T-cell (primary cell): Measurements from ENCODE around the gene GRSF1. TPM values are rescaled to one million over a fixed set of nuclear protein-coding genes. Genes with fewer than 3 reads are reported as not detected.
"Not testable (repeated sequence)": the region's sequence is repeated elsewhere in the genome, so short reads cannot be mapped to it uniquely, and the experiment has no call there.

ENCODE experiments used
- ATAC-seq, 4 experiments: fragments of 200-7000 bp in 3 of 4; fragments of 150-1000 bp in 1 of 4; cut with Tn5 transposase; replicated peaks in 1 of 4; 1 replicate in 3 of 4; 2 replicates in 1 of 4; pipeline ENCODE4 v1.10.0; 2021; ENCODE audit warnings: moderate library complexity in 3 of 4, mild to moderate bottlenecking in 2 of 4, moderate number of reproducible peaks in 1 of 4
- CTCF ChIA-PET, 2 donors: fragments of 300-600 bp; sonication (Branson Sonifier 250); formaldehyde crosslinking; loops; one replicate each; lab custom pipeline; 2022; ENCODE audit warnings: antibody characterized with exemption in 2 of 2; lab: Charles Lee
- POLR2A ChIA-PET, 2 donors: fragments of 300-600 bp; sonication (Branson Sonifier 250); formaldehyde crosslinking; loops; one replicate each; lab custom pipeline; 2022; ENCODE audit warnings: antibody characterized with exemption in 2 of 2; lab: Charles Lee
- DNase-seq, 35 experiments: peaks; one replicate each; pipeline versions ENCODE4 v3.0.0 to v3.0.0-alpha.2; 2013 to 2023
- H3K27ac ChIP-seq: one replicate; pipeline ENCODE4 v1.5.1; 2013; ENCODE audit warnings: low read length
- H3K27me3 ChIP-seq, 2 experiments: replicated peaks in 1 of 2; 1 replicate in 1 of 2; 2 replicates in 1 of 2; pipeline versions ENCODE4 v1.6.1 to v1.7.0; 2013; ENCODE audit warnings: low read length in 1 of 2, mixed read lengths in 1 of 2; ENCODE audit not compliant: control insufficient read depth in 2 of 2, insufficient read depth in 2 of 2; ENCODE audit errors: extremely low read depth in 1 of 2
- H3K36me3 ChIP-seq, 2 donors: 1 replicate in 1 of 2; 2 replicates in 1 of 2; pipeline versions ENCODE4 v1.6.1 to v1.7.0; 2013; ENCODE audit warnings: low read length in 1 of 2; ENCODE audit not compliant: control insufficient read depth in 2 of 2, insufficient read depth in 1 of 2; ENCODE audit errors: extremely low read depth in 1 of 2
- H3K4me1 ChIP-seq, 2 experiments: 1 replicate in 1 of 2; 2 replicates in 1 of 2; pipeline versions ENCODE4 v1.6.1 to v1.7.0; 2013; ENCODE audit warnings: low read length in 2 of 2, mixed read lengths in 1 of 2; ENCODE audit not compliant: insufficient read depth in 2 of 2, control insufficient read depth in 1 of 2; ENCODE audit errors: extremely low read depth in 1 of 2
- H3K4me3 ChIP-seq, 2 donors: 1 replicate in 1 of 2; 2 replicates in 1 of 2; pipeline versions ENCODE4 v1.5.1 to v1.7.0; 2013; ENCODE audit warnings: mild to moderate bottlenecking in 2 of 2, low read length in 1 of 2, moderate library complexity in 1 of 2; ENCODE audit not compliant: control insufficient read depth in 1 of 2; ENCODE audit errors: extremely low read depth in 1 of 2
- H3K9me3 ChIP-seq: 2 replicates; pipeline ENCODE4 v1.7.0; 2013
- H3K27ac Mint-ChIP-seq, 2 donors: one replicate each; pipeline ENCODE4 v1.8.0; 2020 to 2021; ENCODE audit warnings: mild to moderate bottlenecking in 2 of 2, mixed read lengths in 2 of 2
- H3K27me3 Mint-ChIP-seq, 2 donors: one replicate each; pipeline ENCODE4 v1.8.0; 2021 to 2022; ENCODE audit warnings: mixed read lengths in 2 of 2
- H3K36me3 Mint-ChIP-seq: one replicate; pipeline ENCODE4 v1.8.0; 2021; ENCODE audit warnings: mixed read lengths
- H3K4me1 Mint-ChIP-seq, 3 donors: one replicate each; pipeline ENCODE4 v1.8.0; 2020 to 2022; ENCODE audit warnings: mixed read lengths in 3 of 3, mild to moderate bottlenecking in 1 of 3
- H3K4me3 Mint-ChIP-seq, 3 donors: one replicate each; pipeline ENCODE4 v1.8.0; 2020 to 2022; ENCODE audit warnings: mild to moderate bottlenecking in 3 of 3, mixed read lengths in 3 of 3, moderate library complexity in 3 of 3
- H3K9me3 Mint-ChIP-seq, 3 donors: one replicate each; pipeline ENCODE4 v1.8.0; 2020 to 2022; ENCODE audit warnings: mixed read lengths in 3 of 3
- WGBS: methylation state at CpG from one replicate; pipeline ENCODE4 v1.1.5; 2013; ENCODE audit warnings: missing lambda C conversion rate; ENCODE audit not compliant: insufficient coverage; 5-methylcytosine and 5-hydroxymethylcytosine counted together
- total RNA-seq, 35 experiments: library from RNA in 6 of 35; stranded (reverse) in 6 of 35; fragments of 120-200 nt in 1 of 35; gene quantifications; one replicate each; pipeline versions ENCODE4 v1.2.1 to v1.2.4 and lab custom pipeline; 2013 to 2026

GRSF1 gene
- total RNA-seq, 5 donors from 2014 or later (not counting 1 experiment from before 2014, with no cell fraction given) = 42.6 to 48.8 (median 44.7) TPM

GRCh38 chr4:70840137-70840536, 447 bp upstream of the GRSF1 start:
- ATAC-seq (peak in 2 of 4 experiments; percentile 2 to 6), DNase-seq (peak in 27 of 35 experiments; percentile 9 to 71 (median 43))
- H3K36me3 ChIP-seq, H3K9me3 ChIP-seq, CTCF ChIA-PET, H3K36me3 Mint-ChIP-seq, H3K27me3 ChIP-seq, H3K27me3 Mint-ChIP-seq, H3K9me3 Mint-ChIP-seq, POLR2A ChIA-PET: not testable (repeated sequence)
- peak overlapping the region in 1 of 2 donors; percentile 11 for H3K4me3 ChIP-seq
- WGBS = 47% methylated on average over 10 of the region's 20 CpGs
- peak overlapping the region; percentile 83 to 84 for H3K27ac Mint-ChIP-seq
- peak overlapping the region; percentile 65 to 93 (median 71) for H3K4me3 Mint-ChIP-seq
- peaks cover 13 to 35% of the 10 kb centered on the region in 2 experiments for H3K4me1 ChIP-seq
- peak overlapping the region; percentile 45 for H3K27ac ChIP-seq
- peaks cover 16 to 43% (median 22%) of the 10 kb centered on the region in 3 donors for H3K4me1 Mint-ChIP-seq

GRCh38 chr4:70838666-70839588, 763 bp downstream of the GRSF1 start:
- H3K4me1 ChIP-seq = peaks cover 13 to 32% of the 10 kb centered on the region in 2 experiments
- no peaks in the 10 kb centered on the region for H3K9me3 ChIP-seq
- H3K27me3 ChIP-seq = no peaks in the 10 kb centered on the region
- no peaks in the 10 kb centered on the region for H3K27me3 Mint-ChIP-seq
- peak overlapping the region; percentile 93 to 97 (median 97) for H3K4me3 Mint-ChIP-seq
- DNase-seq = peak; percentile 34 to 79 (median 59)
- peaks cover 21 to 44% (median 27%) of the 10 kb centered on the region in 3 donors for H3K4me1 Mint-ChIP-seq
- ChIA-PET CTCF (interaction anchor here (0.6 to 1.9 kb wide), 3 partner anchors 104 to 156 kb away, joined by 4 to 10 read pairs (median 7); no protein-coding TSS in a partner anchor), POLR2A (interaction anchor here (0.5 to 0.7 kb wide), 11 partner anchors 10 to 1443 kb away, joined by 3 to 9 read pairs (median 6); no protein-coding TSS in a partner anchor)
- H3K9me3 Mint-ChIP-seq = no peaks in the 10 kb centered on the region
- peak overlapping the region; percentile 74 for H3K27ac ChIP-seq
- peak overlapping the region; percentile 70 to 76 for H3K4me3 ChIP-seq
- peaks cover 13% of the 10 kb centered on the region for H3K36me3 Mint-ChIP-seq
- peaks cover 0 to 11% of the 10 kb centered on the region in 2 donors for H3K36me3 ChIP-seq
- H3K27ac Mint-ChIP-seq = peak overlapping the region; percentile 96 to 97
- peak; percentile 56 to 65 (median 60) for ATAC-seq
- WGBS = under 1% methylated on average over 76 of the region's 80 CpGs

- no peak for DNase-seq
- peak overlapping the region; percentile 93 to 97 (median 97) for H3K4me3 Mint-ChIP-seq
- peak overlapping the region; percentile 74 for H3K27ac ChIP-seq
- no peaks in the 10 kb centered on the region for H3K9me3 ChIP-seq
- peak overlapping the region; percentile 70 to 76 for H3K4me3 ChIP-seq
- peaks cover 0 to 17% of the 10 kb centered on the region in 2 donors for H3K36me3 ChIP-seq
- H3K4me1 ChIP-seq = peaks cover 13 to 32% of the 10 kb centered on the region in 2 experiments
- H3K27ac Mint-ChIP-seq = peak overlapping the region; percentile 96 to 97
- H3K27me3 ChIP-seq = no peaks in the 10 kb centered on the region
- ATAC-seq = no peak
- ChIA-PET POLR2A (interaction anchor here (0.6 to 0.7 kb wide), 4 partner anchors 71 to 1444 kb away, joined by 3 to 10 read pairs (median 8); no protein-coding TSS in a partner anchor), CTCF (interaction anchor here in 1 of 2 donors (1.5 to 1.9 kb wide), 2 partner anchors 103 to 134 kb away, joined by 4 to 10 read pairs; no protein-coding TSS in a partner anchor)
- H3K36me3 Mint-ChIP-seq = peaks cover 18% of the 10 kb centered on the region
- H3K27me3 Mint-ChIP-seq = no peaks in the 10 kb centered on the region
- H3K9me3 Mint-ChIP-seq = no peaks in the 10 kb centered on the region
- no CpG with 5 or more reads among the region's 4 CpGs for WGBS
- peaks cover 28 to 46% (median 30%) of the 10 kb centered on the region in 3 donors for H3K4me1 Mint-ChIP-seq
These were observed 1.5 kb downstream of the GRSF1 start for GRCh38 chr4:70838204-70838603.

- Histone ChIP-seq H3K27me3 (no peaks in the 10 kb centered on the region), H3K27ac (no peak overlapping the region), H3K4me3 (no peak overlapping the region), H3K36me3 (peaks cover 0 to 37% of the 10 kb centered on the region in 2 donors), H3K4me1 (peaks cover 13 to 32% of the 10 kb centered on the region in 2 experiments), H3K9me3 (no peaks in the 10 kb centered on the region)
- CTCF ChIA-PET = interaction anchor here in 1 of 2 donors (0.7 to 1.5 kb wide), 2 partner anchors 8 to 132 kb away, joined by 3 read pairs; no protein-coding TSS in a partner anchor
- no peak for ATAC-seq
- H3K4me3 Mint-ChIP-seq = peak overlapping the region in 2 of 3 donors; percentile 93 to 97
- peaks cover 33% of the 10 kb centered on the region for H3K36me3 Mint-ChIP-seq
- H3K27me3 Mint-ChIP-seq = no peaks in the 10 kb centered on the region
- DNase-seq = no peak
- peaks cover 31 to 44% (median 37%) of the 10 kb centered on the region in 3 donors for H3K4me1 Mint-ChIP-seq
- no CpG with 5 or more reads among the region's 2 CpGs for WGBS
- H3K27ac Mint-ChIP-seq = no peak overlapping the region
- H3K9me3 Mint-ChIP-seq = no peaks in the 10 kb centered on the region
- POLR2A ChIA-PET = interaction anchor here (0.6 kb wide), 2 partner anchors 18 to 160 kb away, joined by 3 read pairs; no protein-coding TSS in a partner anchor
These were observed 3.6 kb downstream of the GRSF1 start for GRCh38 chr4:70836081-70836480.

GRCh38 chr4:70833675-70834074, 6.0 kb downstream of the GRSF1 start:
- Histone ChIP-seq H3K27me3 (no peaks in the 10 kb centered on the region), H3K27ac (no peak overlapping the region), H3K4me1 (peaks cover 13 to 25% of the 10 kb centered on the region in 2 experiments), H3K4me3 (no peak overlapping the region), H3K9me3 (no peaks in the 10 kb centered on the region), H3K36me3 (peaks cover 0 to 55% of the 10 kb centered on the region in 2 donors)
- CTCF ChIA-PET = no interaction called here
- no CpG with 5 or more reads among the region's 1 CpG for WGBS
- Mint-ChIP-seq H3K27ac (no peak overlapping the region), H3K4me1 (peaks cover 31 to 44% (median 37%) of the 10 kb centered on the region in 3 donors), H3K9me3 (no peaks in the 10 kb centered on the region), H3K4me3 (no peak overlapping the region), H3K27me3 (no peaks in the 10 kb centered on the region), H3K36me3 (peaks cover 42% of the 10 kb centered on the region)
- no peak for DNase-seq
- no peak for ATAC-seq
- POLR2A ChIA-PET = no interaction called here

GRCh38 chr4:70831293-70831692, 8.4 kb downstream of the GRSF1 start:
- ChIA-PET CTCF (no interaction called here), POLR2A (no interaction called here)
- Mint-ChIP-seq H3K27me3 (no peaks in the 10 kb centered on the region), H3K4me3 (no peak overlapping the region), H3K4me1 (peaks cover 22 to 24% (median 22%) of the 10 kb centered on the region in 3 donors), H3K9me3 (no peaks in the 10 kb centered on the region), H3K27ac (no peak overlapping the region), H3K36me3 (peaks cover 48% of the 10 kb centered on the region)
- H3K9me3 ChIP-seq = no peaks in the 10 kb centered on the region
- H3K27me3 ChIP-seq = no peaks in the 10 kb centered on the region
- DNase-seq = no peak
- H3K4me3 ChIP-seq = no peak overlapping the region
- H3K36me3 ChIP-seq = peaks cover 3 to 65% of the 10 kb centered on the region in 2 donors
- no peak overlapping the region for H3K27ac ChIP-seq
- peaks cover under 1 to 5% of the 10 kb centered on the region in 2 experiments for H3K4me1 ChIP-seq
- 92% methylated on average over 3 of the region's 4 CpGs for WGBS
- no peak for ATAC-seq
